Neural progenitor cell (in vitro differentiated cells): ENCODE results near the gene MYH15. TPM values are rescaled to one million over a fixed set of nuclear protein-coding genes. Genes with fewer than 3 reads are reported as not detected.

Experiments
- DNase-seq: peaks from one replicate; pipeline ENCODE4 v3.0.0-alpha.2; 2016; ENCODE audit warnings: low spot score
- H2AFZ ChIP-seq: fragments of 200-600 bp; sonication (generic); replicated peaks from 2 replicates; pipeline ENCODE4 v1.6.1; 2016; ENCODE audit warnings: antibody characterized with exemption
- H3F3A ChIP-seq: fragments of 200-600 bp; sonication (generic); 2 replicates; pipeline ENCODE4 v1.6.1; 2016; ENCODE audit warnings: antibody characterized with exemption, low read depth
- H3K27ac ChIP-seq: fragments of 200-600 bp; sonication (generic); 2 replicates; pipeline ENCODE4 v1.5.1; 2016; ENCODE audit warnings: mild to moderate bottlenecking
- H3K27me3 ChIP-seq: fragments of 200-600 bp; sonication (generic); 2 replicates; pipeline ENCODE4 v1.6.1; 2016; ENCODE audit warnings: mild to moderate bottlenecking, moderate library complexity
- H3K36me3 ChIP-seq: fragments of 200-600 bp; sonication (generic); 2 replicates; pipeline ENCODE4 v1.5.1; 2016
- H3K4me1 ChIP-seq: fragments of 200-600 bp; sonication (generic); 2 replicates; pipeline ENCODE4 v1.6.1; 2016; ENCODE audit warnings: mixed run types
- H3K4me2 ChIP-seq: fragments of 200-600 bp; sonication (generic); 2 replicates; pipeline ENCODE4 v1.6.1; 2016
- H3K4me3 ChIP-seq: fragments of 200-600 bp; sonication (generic); 2 replicates; pipeline ENCODE4 v1.5.1; 2016
- H3K79me2 ChIP-seq: fragments of 200-600 bp; sonication (generic); 2 replicates; pipeline ENCODE4 v1.6.1; 2016; ENCODE audit warnings: low read depth
- H3K9ac ChIP-seq: fragments of 200-600 bp; sonication (generic); 2 replicates; pipeline ENCODE4 v1.6.1; 2016
- H3K9me3 ChIP-seq: fragments of 200-600 bp; sonication (generic); 2 replicates; pipeline ENCODE4 v1.5.1; 2016; ENCODE audit warnings: low read depth
- H4K20me1 ChIP-seq: fragments of 200-600 bp; sonication (generic); 2 replicates; pipeline ENCODE4 v1.6.1; 2016; ENCODE audit warnings: low read depth
- H3K27ac Mint-ChIP-seq: 3 replicates; pipeline ENCODE4 v1.8.0; 2021; ENCODE audit warnings: mixed read lengths
- H3K27me3 Mint-ChIP-seq: 2 replicates; pipeline ENCODE4 v1.8.0; 2022; ENCODE audit warnings: low read depth, mild to moderate bottlenecking, inconsistent platforms, moderate library complexity, mixed read lengths; ENCODE audit not compliant: insufficient read depth
- H3K36me3 Mint-ChIP-seq: 3 replicates; pipeline ENCODE4 v1.8.0; 2021; ENCODE audit warnings: mixed read lengths
- H3K4me1 Mint-ChIP-seq: 3 replicates; pipeline ENCODE4 v1.8.0; 2021; ENCODE audit warnings: mixed read lengths
- H3K4me3 Mint-ChIP-seq: 3 replicates; pipeline ENCODE4 v1.8.0; 2021; ENCODE audit warnings: mild to moderate bottlenecking, moderate library complexity, mixed read lengths
- H3K9me3 Mint-ChIP-seq: 3 replicates; pipeline ENCODE4 v1.8.0; 2020; ENCODE audit warnings: mixed read lengths
- EZH2 ChIP-seq: fragments of 200-600 bp; sonication (generic); IDR thresholded peaks from 2 replicates; pipeline ENCODE4 v1.6.1; 2017; ENCODE audit warnings: antibody characterized with exemption, mild to moderate bottlenecking, moderate library complexity
- EZH2phosphoT487 ChIP-seq: fragments of 200-600 bp; sonication (generic); IDR thresholded peaks from 2 replicates; pipeline ENCODE4 v1.6.1; 2017; ENCODE audit warnings: antibody characterized with exemption
- total RNA-seq: library from RNA; depleted of rRNA; stranded (reverse); fragments of >200 nt; gene quantifications from 2 replicates; pipeline ENCODE4 v1.2.3, GENCODE V29; 2015; ENCODE audit warnings: low replicate concordance
- TF ChIP-seq, protein P1 (sequence below): fragments of 200-600 bp; sonication (generic); IDR thresholded peaks from 2 replicates; pipeline ENCODE4 v1.5.1; 2017; ENCODE audit warnings: antibody characterized with exemption, mild to moderate bottlenecking

MYH15 gene
- total RNA-seq, 1 donor from 2014 or later, result not detected

DNA sequence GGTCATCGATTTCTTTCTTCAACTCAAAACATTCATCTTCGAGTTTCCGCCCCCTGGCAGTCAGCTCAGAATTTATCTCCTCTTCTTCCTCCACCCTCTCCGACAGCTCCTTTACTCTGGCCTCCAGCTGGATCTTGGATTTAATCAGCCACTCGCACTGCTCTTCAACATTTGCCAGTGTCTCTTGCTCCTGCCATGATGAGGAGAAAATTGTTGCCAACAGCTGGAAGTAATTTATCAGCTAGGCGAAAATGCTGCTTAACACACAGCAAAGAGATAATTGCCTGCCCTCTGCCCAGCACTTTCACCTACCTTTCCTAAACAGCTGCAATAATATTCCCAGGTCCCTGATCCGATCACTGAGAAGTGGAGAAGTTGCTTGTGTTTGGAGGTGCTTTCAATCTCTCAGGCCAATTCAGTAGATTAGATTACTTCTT lies 69.3 kb downstream of the MYH15 start:
- Histone ChIP-seq H3K4me3 (no peak overlapping the region), H3K4me2 (peak overlapping the region; percentile 69), H3F3A (peaks cover 18% of the 10 kb centered on the region), H3K36me3 (no peaks in the 10 kb centered on the region), H3K27me3 (no peaks in the 10 kb centered on the region), H3K9me3 (no peaks in the 10 kb centered on the region), H3K27ac (peak overlapping the region; percentile 84), H3K4me1 (peaks cover 46% of the 10 kb centered on the region), H3K9ac (no peak overlapping the region), H2AFZ (peak overlapping the region; percentile 67), H3K79me2 (no peaks in the 10 kb centered on the region), H4K20me1 (no peaks in the 10 kb centered on the region)
- Mint-ChIP-seq H3K27me3 (peaks cover 6% of the 10 kb centered on the region), H3K27ac (peak overlapping the region; percentile 47), H3K9me3 (peaks cover 10% of the 10 kb centered on the region), H3K4me1 (peaks cover 46% of the 10 kb centered on the region), H3K4me3 (peak overlapping the region; percentile 18), H3K36me3 (no peaks in the 10 kb centered on the region)
- TF ChIP-seq EZH2phosphoT487 (no peak), EZH2 (no peak)
- TF ChIP-seq, protein P1, sequence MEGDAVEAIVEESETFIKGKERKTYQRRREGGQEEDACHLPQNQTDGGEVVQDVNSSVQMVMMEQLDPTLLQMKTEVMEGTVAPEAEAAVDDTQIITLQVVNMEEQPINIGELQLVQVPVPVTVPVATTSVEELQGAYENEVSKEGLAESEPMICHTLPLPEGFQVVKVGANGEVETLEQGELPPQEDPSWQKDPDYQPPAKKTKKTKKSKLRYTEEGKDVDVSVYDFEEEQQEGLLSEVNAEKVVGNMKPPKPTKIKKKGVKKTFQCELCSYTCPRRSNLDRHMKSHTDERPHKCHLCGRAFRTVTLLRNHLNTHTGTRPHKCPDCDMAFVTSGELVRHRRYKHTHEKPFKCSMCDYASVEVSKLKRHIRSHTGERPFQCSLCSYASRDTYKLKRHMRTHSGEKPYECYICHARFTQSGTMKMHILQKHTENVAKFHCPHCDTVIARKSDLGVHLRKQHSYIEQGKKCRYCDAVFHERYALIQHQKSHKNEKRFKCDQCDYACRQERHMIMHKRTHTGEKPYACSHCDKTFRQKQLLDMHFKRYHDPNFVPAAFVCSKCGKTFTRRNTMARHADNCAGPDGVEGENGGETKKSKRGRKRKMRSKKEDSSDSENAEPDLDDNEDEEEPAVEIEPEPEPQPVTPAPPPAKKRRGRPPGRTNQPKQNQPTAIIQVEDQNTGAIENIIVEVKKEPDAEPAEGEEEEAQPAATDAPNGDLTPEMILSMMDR, result no peak
- peak; percentile 64 for DNase-seq

DNA sequence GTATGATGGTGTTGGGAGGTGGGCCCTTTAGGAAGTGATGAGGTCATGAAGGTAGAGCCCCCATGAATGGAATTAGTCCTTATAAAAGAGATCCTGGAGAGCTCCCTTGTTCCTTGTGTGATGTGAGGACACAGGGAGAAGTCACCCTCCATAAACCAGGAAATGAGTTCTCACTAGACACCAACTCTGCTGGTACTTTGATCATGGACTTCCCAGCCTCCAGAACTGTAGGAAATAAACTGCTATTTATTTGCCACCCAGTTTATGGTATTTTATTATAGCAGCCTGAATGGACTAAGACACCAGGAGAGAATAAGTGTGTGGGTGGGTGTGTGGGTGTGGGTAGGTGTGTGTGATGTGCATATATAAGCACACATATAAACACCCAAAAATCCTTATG lies 71.9 kb downstream of the MYH15 start:
- H3K36me3 Mint-ChIP-seq, result peaks cover 2% of the 10 kb centered on the region
- H3K4me1 Mint-ChIP-seq, result peaks cover 44% of the 10 kb centered on the region
- Histone ChIP-seq H3K27ac (no peak overlapping the region), H3K36me3 (no peaks in the 10 kb centered on the region), H3K4me1 (peaks cover 35% of the 10 kb centered on the region), H2AFZ (no peak overlapping the region), H3K4me2 (no peak overlapping the region), H3K9me3 (no peaks in the 10 kb centered on the region), H3K9ac (no peak overlapping the region), H3K27me3 (no peaks in the 10 kb centered on the region), H3K4me3 (no peak overlapping the region), H3K79me2 (no peaks in the 10 kb centered on the region), H4K20me1 (no peaks in the 10 kb centered on the region), H3F3A (peaks cover 18% of the 10 kb centered on the region)
- no peak overlapping the region for H3K27ac Mint-ChIP-seq
- TF ChIP-seq EZH2 (no peak), EZH2phosphoT487 (no peak)
- TF ChIP-seq, protein P1, result no peak
- peaks cover 2% of the 10 kb centered on the region for H3K27me3 Mint-ChIP-seq
- H3K4me3 Mint-ChIP-seq, result no peak overlapping the region
- peaks cover 5% of the 10 kb centered on the region for H3K9me3 Mint-ChIP-seq
- DNase-seq, result no peak

DNA sequence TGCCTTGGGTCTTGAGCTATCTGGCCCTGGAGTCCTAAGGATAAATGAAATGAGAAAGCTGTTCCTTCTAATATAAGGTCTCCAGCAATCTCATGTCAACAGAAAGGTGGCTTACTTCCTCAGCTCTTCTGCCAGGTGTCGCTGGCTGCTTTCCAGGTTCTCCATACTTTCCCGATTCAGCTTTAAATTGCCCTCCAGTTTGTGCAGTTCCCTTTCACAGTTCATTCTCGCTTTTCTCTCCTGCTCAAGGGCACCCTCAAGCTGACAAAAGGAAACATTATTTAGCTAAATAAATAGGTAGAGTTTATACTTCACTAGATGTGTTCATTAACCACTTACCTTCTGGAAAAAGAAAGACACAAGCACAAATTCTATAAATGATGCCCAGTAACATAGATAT lies 73.0 kb downstream of the MYH15 start:
- H3K36me3 Mint-ChIP-seq, result peaks cover 8% of the 10 kb centered on the region
- Histone ChIP-seq H2AFZ (no peak overlapping the region), H3F3A (peaks cover 18% of the 10 kb centered on the region), H3K79me2 (no peaks in the 10 kb centered on the region), H3K9ac (no peak overlapping the region), H3K36me3 (no peaks in the 10 kb centered on the region), H4K20me1 (no peaks in the 10 kb centered on the region), H3K9me3 (no peaks in the 10 kb centered on the region), H3K27ac (no peak overlapping the region), H3K27me3 (no peaks in the 10 kb centered on the region), H3K4me2 (no peak overlapping the region), H3K4me3 (no peak overlapping the region), H3K4me1 (peaks cover 24% of the 10 kb centered on the region)
- no peak for DNase-seq
- H3K27ac Mint-ChIP-seq, result no peak overlapping the region
- H3K9me3 Mint-ChIP-seq, result peaks cover 12% of the 10 kb centered on the region
- no peak overlapping the region for H3K4me3 Mint-ChIP-seq
- H3K27me3 Mint-ChIP-seq, result peaks cover 2% of the 10 kb centered on the region
- peaks cover 37% of the 10 kb centered on the region for H3K4me1 Mint-ChIP-seq
- TF ChIP-seq, protein P1, result no peak
- no peak for TF ChIP-seq EZH2
- no peak for TF ChIP-seq EZH2phosphoT487
